Psoas muscle (tissue), 8 donors: ENCODE results near the gene DRICH1. TPM values are rescaled to one million over a fixed set of nuclear protein-coding genes. Genes with fewer than 3 reads are reported as not detected.
A peak's percentile ranks its signal among the peaks of the same experiment; 100 is the strongest.
"Not testable (repeated sequence)": the region's sequence is repeated elsewhere in the genome, so short reads cannot be mapped to it uniquely, and the experiment has no call there.

Source experiments
- ATAC-seq, 4 donors: fragments of 200-7000 bp; cut with Tn5 transposase; one replicate each; pipeline ENCODE4 v1.9.1; 2020; ENCODE audit warnings: moderate library complexity in 3 of 4, mild to moderate bottlenecking in 2 of 4
- DNase-seq, 2 donors: peaks; one replicate each; pipeline ENCODE4 v3.0.0-alpha.2; 2020
- H3K27ac ChIP-seq: fragments of 200-600 bp; one replicate; pipeline ENCODE4 v1.8.0; 2022
- H3K27me3 ChIP-seq, 3 donors: fragments of 200-600 bp in 1 of 3; one replicate each; pipeline versions ENCODE4 v1.6.1 to v1.8.0; 2013 to 2022; ENCODE audit warnings: low read length in 2 of 3, mild to moderate bottlenecking in 2 of 3, moderate library complexity in 1 of 3; ENCODE audit not compliant: insufficient read depth in 3 of 3
- H3K36me3 ChIP-seq, 2 donors: fragments of 200-600 bp in 1 of 2; one replicate each; pipeline versions ENCODE4 v1.6.1 to v1.8.0; 2013 to 2022; ENCODE audit warnings: low read depth in 1 of 2, mild to moderate bottlenecking in 1 of 2, moderate library complexity in 1 of 2; ENCODE audit not compliant: insufficient read depth in 1 of 2
- H3K4me1 ChIP-seq: fragments of 200-600 bp; one replicate; pipeline ENCODE4 v1.8.0; 2022
- H3K4me3 ChIP-seq: fragments of 200-600 bp; one replicate; pipeline ENCODE4 v1.8.0; 2022; ENCODE audit warnings: mild to moderate bottlenecking
- H3K9me3 ChIP-seq: fragments of 200-600 bp; one replicate; pipeline ENCODE4 v1.8.0; 2022
- WGBS, 3 donors: extraction: QIAGEN DNeasy Blood & Tissue Kit; methylation state at CpG; one replicate each; pipeline versions ENCODE4 v1.1.6 to v1.1.7; 2013; 5-methylcytosine and 5-hydroxymethylcytosine counted together
- intact Hi-C, 2 donors: fragments of 100-400 bp; cut with DNase I; formaldehyde crosslinking; loops; one replicate each; pipeline versions ENCODE4 v1.11.0 to v1.14.2; 2022
- polyA plus RNA-seq, 3 donors: library from polyadenylated mRNA; stranded (reverse); fragments of 200-250 nt; gene quantifications; one replicate each; pipeline ENCODE4 v1.2.3, GENCODE V29; 2013
- total RNA-seq, 4 donors: library from RNA; stranded (reverse); fragmentation: NEBNext Ultra II Directional in 2 of 4; extraction: Animal tissue kit (Norgen Biotek cat#: 25700) in 2 of 4; gene quantifications; one replicate each; pipeline versions ENCODE4 v1.2.1 to v1.2.4, GENCODE V29; 2021 to 2023
- TF ChIP-seq, protein P1 (sequence below): fragments of 200-600 bp; IDR thresholded peaks from one replicate; pipeline ENCODE4 v1.8.0; 2022; ENCODE audit warnings: antibody characterized with exemption
- donor health status: healthy with polysubstance abuse.
- donor health status: DM: no; HTN: no; CAD: no; lungs with moderate emphysema.
- donor health status: Bipolar disorder and iron deficiency.
- donor health status: healthy.
- donor health status: DM: yes; HTN: yes; CAD: no.
- donor health status: DM: no; HTN: no; CAD: no.
- donor health status: DM: no; HTN: no; CAD: no.
- donor health status: DM: yes; HTN: yes; CAD: no.

DRICH1 gene
- total and polyA plus RNA-seq, 7 donors = 0.03 to 0.21 (median 0.07) TPM; not detected in 4

DNA sequence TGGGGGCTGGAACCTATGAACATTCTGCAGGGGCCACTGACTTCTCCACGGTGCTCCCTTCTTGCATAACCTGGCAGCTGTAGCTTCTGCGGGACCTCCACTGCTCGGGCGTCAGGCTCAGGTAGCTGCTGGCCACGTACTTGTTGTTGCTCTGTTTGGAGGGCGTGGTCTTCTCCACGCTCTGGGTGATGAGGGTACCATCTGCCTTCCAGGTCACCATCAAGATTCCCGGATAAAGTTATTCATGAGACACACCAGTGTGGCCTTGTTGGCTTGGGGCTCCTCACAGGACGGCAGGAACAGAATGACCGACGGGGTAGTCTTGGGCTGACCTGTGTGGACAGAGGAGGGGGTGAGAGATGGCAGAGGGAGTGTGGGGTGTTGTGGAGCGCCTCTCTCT is 6.5 kb upstream of the DRICH1 start:
- Histone ChIP-seq H3K4me3 (no peak overlapping the region), H3K4me1 (no peaks in the 10 kb centered on the region), H3K9me3 (no peaks in the 10 kb centered on the region), H3K36me3 (peaks cover 0 to 5% of the 10 kb centered on the region in 2 donors), H3K27ac (no peak overlapping the region), H3K27me3 (no peaks in the 10 kb centered on the region)
- intact Hi-C loops = no loop called here
- TF ChIP-seq, protein P1, sequence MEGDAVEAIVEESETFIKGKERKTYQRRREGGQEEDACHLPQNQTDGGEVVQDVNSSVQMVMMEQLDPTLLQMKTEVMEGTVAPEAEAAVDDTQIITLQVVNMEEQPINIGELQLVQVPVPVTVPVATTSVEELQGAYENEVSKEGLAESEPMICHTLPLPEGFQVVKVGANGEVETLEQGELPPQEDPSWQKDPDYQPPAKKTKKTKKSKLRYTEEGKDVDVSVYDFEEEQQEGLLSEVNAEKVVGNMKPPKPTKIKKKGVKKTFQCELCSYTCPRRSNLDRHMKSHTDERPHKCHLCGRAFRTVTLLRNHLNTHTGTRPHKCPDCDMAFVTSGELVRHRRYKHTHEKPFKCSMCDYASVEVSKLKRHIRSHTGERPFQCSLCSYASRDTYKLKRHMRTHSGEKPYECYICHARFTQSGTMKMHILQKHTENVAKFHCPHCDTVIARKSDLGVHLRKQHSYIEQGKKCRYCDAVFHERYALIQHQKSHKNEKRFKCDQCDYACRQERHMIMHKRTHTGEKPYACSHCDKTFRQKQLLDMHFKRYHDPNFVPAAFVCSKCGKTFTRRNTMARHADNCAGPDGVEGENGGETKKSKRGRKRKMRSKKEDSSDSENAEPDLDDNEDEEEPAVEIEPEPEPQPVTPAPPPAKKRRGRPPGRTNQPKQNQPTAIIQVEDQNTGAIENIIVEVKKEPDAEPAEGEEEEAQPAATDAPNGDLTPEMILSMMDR = no peak
- peak in 2 of 4 donors; percentile 8 to 25 for ATAC-seq
- no peak for DNase-seq
- WGBS, 3 donors = 71 to 86% (median 85%) methylated on average over 8 to 12 of the region's 12 CpGs

- H3K4me1 ChIP-seq, DNase-seq, H3K27me3 ChIP-seq, H3K36me3 ChIP-seq, ATAC-seq, H3K9me3 ChIP-seq, H3K4me3 ChIP-seq, H3K27ac ChIP-seq, intact Hi-C loops: not testable (repeated sequence)
- WGBS, 3 donors = 84 to 93% (median 88%) methylated on average over 8 of the region's 8 CpGs
Measured at GRCh38 chr22:23635291-23635690, 3.2 kb upstream of the DRICH1 start.

DNA sequence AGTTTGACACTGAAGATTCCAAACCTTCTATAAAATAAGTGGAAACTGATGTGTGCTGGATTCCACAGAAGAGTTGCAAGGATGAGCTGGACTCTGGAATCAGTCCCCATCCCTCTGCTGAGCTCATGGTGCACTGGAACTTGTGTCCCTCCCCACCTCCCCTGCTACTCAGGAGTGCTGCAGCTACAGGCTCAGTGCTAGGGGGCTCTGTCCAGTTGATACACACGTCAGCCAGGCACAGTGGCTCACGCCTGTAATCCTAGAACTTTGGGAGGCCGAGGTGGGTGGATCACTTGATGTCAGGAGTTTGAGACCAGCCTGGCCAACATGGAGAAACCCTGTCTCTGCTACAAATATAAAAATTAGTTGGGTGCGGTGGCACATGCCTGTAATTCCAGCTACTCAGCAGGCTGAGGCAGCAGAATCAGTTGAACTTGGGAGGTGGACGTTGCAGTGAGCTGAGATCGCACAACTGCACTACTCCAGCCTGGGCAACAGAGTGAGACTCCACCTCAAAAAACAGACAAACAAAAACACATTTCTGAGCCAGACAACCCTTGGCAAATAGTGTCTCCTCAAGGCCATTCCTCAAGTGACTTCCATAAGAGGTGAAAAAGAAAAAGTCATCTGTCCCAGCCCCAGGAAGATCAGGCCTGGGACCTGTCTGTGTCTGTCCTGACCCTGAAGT is 3.9 kb downstream of the DRICH1 start:
- WGBS, 3 donors = 69 to 74% (median 73%) methylated on average over 6 of the region's 6 CpGs
- not testable (repeated sequence) for H3K4me1 ChIP-seq, H3K27me3 ChIP-seq, H3K9me3 ChIP-seq, H3K27ac ChIP-seq, DNase-seq, H3K36me3 ChIP-seq, H3K4me3 ChIP-seq
- peak in 1 of 4 donors; percentile 33 for ATAC-seq
- intact Hi-C loops = loop anchor here in 1 of 2 donors (5.0 kb wide), 2 partner anchors 139 to 219 kb away; partner anchors contain the start of gene CHCHD10

- DNase-seq = peak; percentile 46 to 68
- 46 to 58% (median 58%) methylated on average over 2 to 3 of the region's 3 CpGs for WGBS, 3 donors
- H3K27me3 ChIP-seq, H3K4me1 ChIP-seq, H3K9me3 ChIP-seq, H3K36me3 ChIP-seq, H3K4me3 ChIP-seq, H3K27ac ChIP-seq: not testable (repeated sequence)
- TF ChIP-seq, protein P1 = peak; percentile 50
- intact Hi-C loops = loop anchor here in 1 of 2 donors (5.0 kb wide), 2 partner anchors 140 to 220 kb away; partner anchors contain the start of gene CHCHD10
- peak; percentile 81 to 92 (median 90) for ATAC-seq
Measured at GRCh38 chr22:23627401-23628055, 4.6 kb downstream of the DRICH1 start.

DNA sequence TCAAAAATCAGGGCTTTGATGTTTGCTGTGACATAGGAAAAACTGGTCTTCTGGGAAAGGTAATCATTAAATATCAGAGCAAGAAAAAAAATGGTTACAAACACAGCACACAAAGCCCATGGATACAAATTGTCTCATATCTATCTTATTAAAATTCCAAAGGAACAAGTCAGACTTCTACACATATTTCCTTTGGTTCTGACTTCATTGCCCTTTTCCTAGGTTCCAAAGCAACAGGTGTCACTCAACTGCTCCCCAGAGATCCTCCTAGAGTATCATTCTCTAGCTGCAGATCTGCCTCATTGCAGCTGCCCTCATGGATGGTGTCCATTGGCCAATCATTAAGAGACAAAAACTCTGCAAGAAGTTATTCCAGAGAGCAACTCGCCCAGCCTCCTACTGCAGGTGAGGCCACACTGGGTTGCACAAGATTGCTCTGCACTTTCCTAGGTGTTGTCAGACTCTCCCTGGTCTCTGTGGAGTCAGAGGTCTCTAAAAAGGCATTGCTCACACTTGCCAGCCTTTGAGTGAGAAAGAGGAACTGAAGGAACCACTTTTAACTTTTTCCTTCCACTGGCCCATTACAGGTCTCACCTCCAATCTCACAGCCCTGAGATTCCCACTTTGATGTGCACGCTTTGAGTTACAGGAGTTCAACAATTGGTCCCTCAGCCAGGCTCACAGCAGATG is 5.7 kb downstream of the DRICH1 start:
- Histone ChIP-seq H3K4me1 (no peaks in the 10 kb centered on the region), H3K9me3 (no peaks in the 10 kb centered on the region), H3K4me3 (no peak overlapping the region), H3K27ac (no peak overlapping the region), H3K27me3 (no peaks in the 10 kb centered on the region), H3K36me3 (no peaks in the 10 kb centered on the region)
- intact Hi-C loops = loop anchor here in 1 of 2 donors (5.0 kb wide), 2 partner anchors 141 to 221 kb away; partner anchors contain the start of gene CHCHD10
- TF ChIP-seq, protein P1 = no peak
- 64 to 86% (median 71%) methylated on average over 2 of the region's 2 CpGs for WGBS, 3 donors
- DNase-seq = no peak
- ATAC-seq = no peak
